PC-3 (cell line): Measurements from ENCODE around the gene FLNC. TPM values are rescaled to one million over a fixed set of nuclear protein-coding genes. Genes with fewer than 3 reads are reported as not detected.
A peak's percentile ranks its signal among the peaks of the same experiment; 100 is the strongest.

Experiments used
- ATAC-seq: fragments of 200-7000 bp; cut with Tn5 transposase; 2 replicates; pipeline ENCODE4 v1.9.1; 2020; ENCODE audit warnings: mild to moderate bottlenecking, moderate library complexity
- BruUV-seq: library from RNA; stranded (reverse); fragments of 400-500 nt; replicated peaks from 2 replicates; lab custom pipeline; 2021; lab: Mats Ljungman, UMichigan
- CTCF ChIA-PET: fragments of 300-600 bp; sonication (Branson Sonifier 250); formaldehyde crosslinking; loops from one replicate; lab custom pipeline; 2022; ENCODE audit warnings: antibody characterized with exemption; lab: Charles Lee
- POLR2A ChIA-PET: fragments of 300-600 bp; sonication (Branson Sonifier 250); formaldehyde crosslinking; loops from one replicate; lab custom pipeline; 2022; ENCODE audit warnings: antibody characterized with exemption; ENCODE audit not compliant: unreplicated experiment; lab: Charles Lee
- DNase-seq: peaks from one replicate; pipeline ENCODE4 v3.0.0-alpha.2; 2015
- H2AFZ ChIP-seq: fragments of 300-600 bp; sonication (generic); 2 replicates; pipeline ENCODE4 v1.6.0; 2016; ENCODE audit warnings: antibody characterized with exemption, low read length
- H3F3A ChIP-seq: fragments of 300-600 bp; sonication (generic); one replicate; pipeline ENCODE4 v1.6.0; 2017; ENCODE audit warnings: antibody characterized with exemption, low read length, control low read depth, mild to moderate bottlenecking; ENCODE audit not compliant: unreplicated experiment
- H3K27ac ChIP-seq: fragments of 300-600 bp; sonication (generic); 2 replicates; pipeline ENCODE4 v1.5.1; 2016; ENCODE audit warnings: mild to moderate bottlenecking, low read length
- H3K27me3 ChIP-seq: fragments of 300-600 bp; sonication (generic); 2 replicates; pipeline ENCODE4 v1.6.1; 2016; ENCODE audit warnings: low read length, mixed read lengths
- H3K36me3 ChIP-seq: fragments of 300-600 bp; sonication (generic); 2 replicates; pipeline ENCODE4 v1.6.1; 2016; ENCODE audit warnings: low read depth, mixed run types, low read length, mixed read lengths
- H3K4me1 ChIP-seq: fragments of 300-600 bp; sonication (generic); 2 replicates; pipeline ENCODE4 v1.5.1; 2016; ENCODE audit warnings: low read length; ENCODE audit not compliant: insufficient read depth
- H3K4me2 ChIP-seq: fragments of 300-600 bp; sonication (generic); 2 replicates; pipeline ENCODE4 v1.6.0; 2016; ENCODE audit warnings: low read length
- H3K4me3 ChIP-seq: fragments of 300-600 bp; sonication (generic); 2 replicates; pipeline ENCODE4 v1.5.1; 2016; ENCODE audit warnings: mild to moderate bottlenecking, low read length, mixed read lengths
- H3K79me2 ChIP-seq: fragments of 300-600 bp; sonication (generic); 2 replicates; pipeline ENCODE4 v1.6.1; 2017; ENCODE audit warnings: low read length, mixed read lengths
- H3K9ac ChIP-seq: fragments of 300-600 bp; sonication (generic); 2 replicates; pipeline ENCODE4 v1.6.0; 2016; ENCODE audit warnings: mild to moderate bottlenecking, low read length
- H3K9me2 ChIP-seq: fragments of 300-600 bp; sonication (generic); replicated peaks from 2 replicates; pipeline ENCODE4 v1.6.1; 2016; ENCODE audit warnings: mixed run types, low read length, mixed read lengths
- H3K9me3 ChIP-seq: fragments of 300-600 bp; sonication (generic); 2 replicates; pipeline ENCODE4 v1.6.1; 2016; ENCODE audit warnings: low read length, mixed read lengths
- H4K20me1 ChIP-seq: fragments of 300-600 bp; sonication (generic); 2 replicates; pipeline ENCODE4 v1.6.1; 2016; ENCODE audit warnings: low read length, mixed read lengths
- EZH2 ChIP-seq: fragments of 300-600 bp; sonication (generic); IDR thresholded peaks from one replicate; pipeline ENCODE4 v1.6.1; 2017; ENCODE audit warnings: antibody characterized with exemption, mild to moderate bottlenecking, low read length; ENCODE audit not compliant: unreplicated experiment
- EZH2phosphoT487 ChIP-seq: fragments of 300-600 bp; sonication (generic); IDR thresholded peaks from 2 replicates; pipeline ENCODE4 v1.6.1; 2018; ENCODE audit warnings: mild to moderate bottlenecking, antibody characterized with exemption, low read length, borderline replicate concordance
- intact Hi-C: fragments of 100-400 bp; cut with micrococcal nuclease; formaldehyde crosslinking; loops from 2 replicates; pipeline ENCODE4 v1.9.0; 2023
- total RNA-seq: library from RNA; depleted of rRNA; stranded (reverse); fragments of >200 nt; gene quantifications from 2 replicates; pipeline ENCODE4 v1.2.3, GENCODE V29; 2014
- TF ChIP-seq, protein P1 (sequence below): fragments of 300-600 bp; sonication (generic); conservative IDR thresholded peaks from 2 replicates; pipeline ENCODE4 v1.5.1; 2017; ENCODE audit warnings: antibody characterized with exemption, low read depth, mild to moderate bottlenecking, low read length

FLNC gene
- total RNA-seq, 1 experiment from 2014 or later, result 88.7 TPM

DNA sequence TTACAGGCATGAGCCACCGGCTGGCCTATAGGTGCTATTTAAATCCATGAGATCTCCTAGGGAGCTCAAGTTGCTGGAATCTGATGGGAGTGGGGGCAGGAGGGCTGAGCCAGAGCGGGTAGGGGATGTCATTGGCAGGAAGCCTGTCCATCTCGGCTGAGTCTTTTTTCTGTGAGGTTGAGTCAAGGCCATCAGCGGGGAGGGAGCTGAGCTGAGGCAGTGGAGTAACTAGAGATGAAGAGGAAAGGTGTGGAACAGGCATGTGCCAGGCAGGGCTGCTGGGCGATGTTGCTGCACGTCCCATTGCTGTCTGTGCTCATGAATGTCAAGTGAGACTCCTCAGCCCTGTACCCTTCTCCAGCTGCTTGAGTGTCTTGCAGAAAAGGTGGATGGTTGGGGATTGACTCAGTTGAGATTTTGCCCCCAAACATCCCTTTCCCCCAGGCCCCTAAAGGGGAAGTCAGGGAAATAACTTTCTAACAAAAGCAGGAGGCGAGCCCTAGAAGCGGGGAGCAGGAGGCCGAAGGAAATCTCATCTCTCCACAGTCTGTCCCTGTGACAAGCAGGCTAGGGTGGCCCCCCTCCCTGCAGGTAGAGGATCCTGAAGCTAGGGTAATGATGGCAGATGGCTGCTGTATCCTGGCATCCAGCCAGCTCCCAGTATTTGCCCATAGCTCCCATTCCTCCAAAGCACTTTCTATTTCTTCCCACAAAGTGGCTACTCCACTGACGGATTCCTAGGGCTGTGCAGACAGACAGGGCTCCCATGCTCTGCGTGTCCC is 37.8 kb downstream of the FLNC start:
- TF ChIP-seq EZH2 (no peak), EZH2phosphoT487 (no peak)
- TF ChIP-seq, protein P1, sequence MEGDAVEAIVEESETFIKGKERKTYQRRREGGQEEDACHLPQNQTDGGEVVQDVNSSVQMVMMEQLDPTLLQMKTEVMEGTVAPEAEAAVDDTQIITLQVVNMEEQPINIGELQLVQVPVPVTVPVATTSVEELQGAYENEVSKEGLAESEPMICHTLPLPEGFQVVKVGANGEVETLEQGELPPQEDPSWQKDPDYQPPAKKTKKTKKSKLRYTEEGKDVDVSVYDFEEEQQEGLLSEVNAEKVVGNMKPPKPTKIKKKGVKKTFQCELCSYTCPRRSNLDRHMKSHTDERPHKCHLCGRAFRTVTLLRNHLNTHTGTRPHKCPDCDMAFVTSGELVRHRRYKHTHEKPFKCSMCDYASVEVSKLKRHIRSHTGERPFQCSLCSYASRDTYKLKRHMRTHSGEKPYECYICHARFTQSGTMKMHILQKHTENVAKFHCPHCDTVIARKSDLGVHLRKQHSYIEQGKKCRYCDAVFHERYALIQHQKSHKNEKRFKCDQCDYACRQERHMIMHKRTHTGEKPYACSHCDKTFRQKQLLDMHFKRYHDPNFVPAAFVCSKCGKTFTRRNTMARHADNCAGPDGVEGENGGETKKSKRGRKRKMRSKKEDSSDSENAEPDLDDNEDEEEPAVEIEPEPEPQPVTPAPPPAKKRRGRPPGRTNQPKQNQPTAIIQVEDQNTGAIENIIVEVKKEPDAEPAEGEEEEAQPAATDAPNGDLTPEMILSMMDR, result no peak
- Histone ChIP-seq H3K4me3 (peak overlapping the region; percentile 78; the same call in 1 of the 2 replicates), H2AFZ (no peak overlapping the region), H3K79me2 (peaks cover 22% of the 10 kb centered on the region), H3K27me3 (no peaks in the 10 kb centered on the region), H3F3A (no peaks in the 10 kb centered on the region), H4K20me1 (no peaks in the 10 kb centered on the region), H3K4me1 (peaks cover 17% of the 10 kb centered on the region), H3K27ac (no peak overlapping the region), H3K9ac (no peak overlapping the region), H3K4me2 (peak overlapping the region; percentile 98), H3K9me3 (no peaks in the 10 kb centered on the region), H3K36me3 (peaks cover 5% of the 10 kb centered on the region; the same call in 1 of the 2 replicates), H3K9me2 (no peaks in the 10 kb centered on the region)
- no TSS peak for BruUV-seq
- no peak for DNase-seq
- POLR2A ChIA-PET, result no interaction called here
- ATAC-seq, result no peak
- intact Hi-C loops, result no loop called here
- CTCF ChIA-PET, result no interaction called here

DNA sequence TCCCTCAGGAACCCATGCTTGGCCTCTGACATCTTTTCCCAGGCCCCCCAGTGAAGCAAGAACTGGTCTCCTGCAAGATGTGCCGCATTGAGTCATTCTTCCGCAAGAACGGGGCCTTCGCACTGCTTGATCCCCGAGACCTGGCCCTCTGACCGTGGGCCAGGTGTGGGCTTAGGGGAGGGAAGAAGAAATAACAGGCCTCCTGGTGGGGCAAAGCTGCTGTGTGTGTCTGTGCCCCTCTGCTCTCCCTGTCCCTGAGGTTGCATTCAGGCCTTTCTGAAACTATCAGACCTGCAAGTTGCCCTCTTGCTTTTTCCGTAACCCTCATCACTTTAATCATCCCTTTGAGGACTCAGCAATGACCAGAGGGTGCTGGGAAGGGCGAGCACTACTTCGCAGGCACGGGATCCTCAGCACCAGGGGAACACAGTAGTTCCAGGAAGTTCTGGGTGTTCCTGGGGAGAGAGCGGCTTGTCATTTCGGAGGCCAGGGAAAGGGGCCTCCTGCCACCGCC is 38.5 kb downstream of the FLNC start:
- ChIA-PET POLR2A (no interaction called here), CTCF (no interaction called here)
- BruUV-seq, result no TSS peak
- Histone ChIP-seq H3K27ac (no peak overlapping the region), H3K9me3 (no peaks in the 10 kb centered on the region), H3K9me2 (no peaks in the 10 kb centered on the region), H3K27me3 (no peaks in the 10 kb centered on the region), H3K79me2 (peaks cover 16% of the 10 kb centered on the region), H3K36me3 (peaks cover 5% of the 10 kb centered on the region; the same call in 1 of the 2 replicates), H2AFZ (peak overlapping the region; percentile 88), H3K4me2 (peak overlapping the region; percentile 98), H3F3A (no peaks in the 10 kb centered on the region), H3K4me1 (peaks cover 18% of the 10 kb centered on the region), H4K20me1 (no peaks in the 10 kb centered on the region), H3K9ac (peak overlapping the region; percentile 4; the same call in 1 of the 2 replicates), H3K4me3 (peak overlapping the region; percentile 78)
- TF ChIP-seq EZH2 (no peak), EZH2phosphoT487 (no peak)
- TF ChIP-seq, protein P1, result no peak
- DNase-seq (no peak), ATAC-seq (peak; percentile 39)
- intact Hi-C loops, result no loop called here
